OCI-LY1 (cell line): Measurements from ENCODE around the gene FAM83E.
A peak's percentile ranks its signal among the peaks of the same experiment; 100 is the strongest.

Source experiments
- H2AFZ ChIP-seq: fragments of 200-600 bp; sonication (generic), shearing (Covaris generic); 2 replicates; pipeline ENCODE4 v1.6.0; 2014; ENCODE audit warnings: antibody characterized with exemption, mild to moderate bottlenecking, low read length
- H3F3A ChIP-seq: fragments of 200-600 bp; sonication (generic), shearing (Covaris generic); 2 replicates; pipeline ENCODE4 v1.6.0; 2014; ENCODE audit warnings: mild to moderate bottlenecking, antibody characterized with exemption, low read length, moderate library complexity; ENCODE audit not compliant: insufficient read depth
- H3K27ac ChIP-seq: fragments of 200-600 bp; sonication (generic); 2 replicates; pipeline ENCODE4 v1.5.1; 2014; ENCODE audit warnings: low read length, mixed run types, mild to moderate bottlenecking, low read depth; ENCODE audit not compliant: poor library complexity, severe bottlenecking
- H3K27me3 ChIP-seq: fragments of 200-600 bp; sonication (generic); 2 replicates; pipeline ENCODE4 v1.6.0; 2014; ENCODE audit warnings: antibody characterized with exemption, mild to moderate bottlenecking, low read length, moderate library complexity; ENCODE audit not compliant: insufficient read depth
- H3K36me3 ChIP-seq: fragments of 200-600 bp; sonication (generic); 2 replicates; pipeline ENCODE4 v1.6.1; 2014; ENCODE audit warnings: mild to moderate bottlenecking, antibody characterized with exemption, low read length, moderate library complexity, mixed read lengths; ENCODE audit not compliant: insufficient read depth
- H3K4me1 ChIP-seq: fragments of 200-600 bp; sonication (generic); 2 replicates; pipeline ENCODE4 v1.5.1; 2014; ENCODE audit warnings: mild to moderate bottlenecking, low read length, moderate library complexity; ENCODE audit not compliant: insufficient read depth, severe bottlenecking
- H3K4me2 ChIP-seq: fragments of 200-600 bp; sonication (generic), shearing (Covaris generic); 2 replicates; pipeline ENCODE4 v1.6.1; 2014; ENCODE audit warnings: low read length
- H3K4me3 ChIP-seq: fragments of 200-600 bp; sonication (generic); 2 replicates; pipeline ENCODE4 v1.5.1; 2014; ENCODE audit warnings: low read length, low read depth, mild to moderate bottlenecking, mixed read lengths; ENCODE audit not compliant: poor library complexity, severe bottlenecking
- H3K79me2 ChIP-seq: fragments of 200-600 bp; shearing (Covaris generic); 2 replicates; pipeline ENCODE4 v1.6.1; 2016; ENCODE audit warnings: mixed run types, low read length, mixed read lengths; ENCODE audit not compliant: insufficient read depth
- H3K9ac ChIP-seq: fragments of 200-600 bp; sonication (generic), shearing (Covaris generic); 2 replicates; pipeline ENCODE4 v1.6.1; 2014; ENCODE audit warnings: mild to moderate bottlenecking, low read length, mixed read lengths
- H3K9me2 ChIP-seq: fragments of 200-600 bp; sonication (generic), shearing (Covaris generic); 2 replicates; pipeline ENCODE4 v1.6.1; 2014; ENCODE audit warnings: low read depth, mild to moderate bottlenecking, low read length, mixed read lengths
- H3K9me3 ChIP-seq: fragments of 200-600 bp; shearing (Covaris generic); 2 replicates; pipeline ENCODE4 v1.6.1; 2014; ENCODE audit warnings: low read length, mixed read lengths
- H4K20me1 ChIP-seq: fragments of 200-600 bp; sonication (generic), shearing (Covaris generic); 2 replicates; pipeline ENCODE4 v1.6.0; 2016; ENCODE audit warnings: mild to moderate bottlenecking, low read length; ENCODE audit not compliant: insufficient read depth
- CTCF ChIP-seq: fragments of 200-600 bp; sonication (generic), shearing (Covaris generic); IDR thresholded peaks from 2 replicates; pipeline ENCODE4 v1.5.1; 2017; ENCODE audit warnings: mild to moderate bottlenecking, antibody characterized with exemption, low read length, moderate library complexity, mixed read lengths
- EZH2 ChIP-seq: fragments of 200-600 bp; sonication (generic), shearing (Covaris generic); IDR thresholded peaks from 2 replicates; pipeline ENCODE4 v1.8.0; 2017; ENCODE audit warnings: borderline replicate concordance, mixed run types, mild to moderate bottlenecking, antibody characterized with exemption, low read length, moderate library complexity, mixed read lengths

Gene FAM83E

GRCh38 chr19:48615231-48616040 lies 560 bp upstream of the FAM83E start:
- H3K4me3 ChIP-seq: no peak overlapping the region

GRCh38 chr19:48613852-48614435 lies 932 bp downstream of the FAM83E start:
- no peak overlapping the region for H3K27ac ChIP-seq
- peaks cover 20% of the 10 kb centered on the region for H3K79me2 ChIP-seq
- peaks cover 50% of the 10 kb centered on the region for H3K36me3 ChIP-seq
- H3K4me2 ChIP-seq: no peak overlapping the region
- no peak overlapping the region for H2AFZ ChIP-seq
- H3F3A ChIP-seq: no peaks in the 10 kb centered on the region
- no peak overlapping the region for H3K9ac ChIP-seq
- TF ChIP-seq EZH2 (no peak), CTCF (no peak)
- H3K4me3 ChIP-seq: no peak overlapping the region
- H3K9me2 ChIP-seq: no peaks in the 10 kb centered on the region
- H3K9me3 ChIP-seq: no peaks in the 10 kb centered on the region
- peaks cover 39% of the 10 kb centered on the region for H3K4me1 ChIP-seq
- H4K20me1 ChIP-seq: no peaks in the 10 kb centered on the region
- no peaks in the 10 kb centered on the region for H3K27me3 ChIP-seq

More at GRCh38 chr19:48615231-48616040, 560 bp upstream of the FAM83E start:
- H4K20me1 ChIP-seq: no peaks in the 10 kb centered on the region
- peaks cover 45% of the 10 kb centered on the region for H3K4me1 ChIP-seq
- no peaks in the 10 kb centered on the region for H3K9me3 ChIP-seq
- H3F3A ChIP-seq: no peaks in the 10 kb centered on the region
- TF ChIP-seq CTCF: no peak
- TF ChIP-seq EZH2: no peak
- H3K4me2 ChIP-seq: no peak overlapping the region; the same call in 1 of the 2 replicates
- H3K36me3 ChIP-seq: peaks cover 50% of the 10 kb centered on the region
- no peak overlapping the region; the same call in 1 of the 2 replicates for H3K9ac ChIP-seq
- H3K9me2 ChIP-seq: no peaks in the 10 kb centered on the region
- H3K79me2 ChIP-seq: peaks cover 20% of the 10 kb centered on the region
- no peak overlapping the region for H2AFZ ChIP-seq
- no peaks in the 10 kb centered on the region for H3K27me3 ChIP-seq
- peak overlapping the region; percentile 22 for H3K27ac ChIP-seq

DNA sequence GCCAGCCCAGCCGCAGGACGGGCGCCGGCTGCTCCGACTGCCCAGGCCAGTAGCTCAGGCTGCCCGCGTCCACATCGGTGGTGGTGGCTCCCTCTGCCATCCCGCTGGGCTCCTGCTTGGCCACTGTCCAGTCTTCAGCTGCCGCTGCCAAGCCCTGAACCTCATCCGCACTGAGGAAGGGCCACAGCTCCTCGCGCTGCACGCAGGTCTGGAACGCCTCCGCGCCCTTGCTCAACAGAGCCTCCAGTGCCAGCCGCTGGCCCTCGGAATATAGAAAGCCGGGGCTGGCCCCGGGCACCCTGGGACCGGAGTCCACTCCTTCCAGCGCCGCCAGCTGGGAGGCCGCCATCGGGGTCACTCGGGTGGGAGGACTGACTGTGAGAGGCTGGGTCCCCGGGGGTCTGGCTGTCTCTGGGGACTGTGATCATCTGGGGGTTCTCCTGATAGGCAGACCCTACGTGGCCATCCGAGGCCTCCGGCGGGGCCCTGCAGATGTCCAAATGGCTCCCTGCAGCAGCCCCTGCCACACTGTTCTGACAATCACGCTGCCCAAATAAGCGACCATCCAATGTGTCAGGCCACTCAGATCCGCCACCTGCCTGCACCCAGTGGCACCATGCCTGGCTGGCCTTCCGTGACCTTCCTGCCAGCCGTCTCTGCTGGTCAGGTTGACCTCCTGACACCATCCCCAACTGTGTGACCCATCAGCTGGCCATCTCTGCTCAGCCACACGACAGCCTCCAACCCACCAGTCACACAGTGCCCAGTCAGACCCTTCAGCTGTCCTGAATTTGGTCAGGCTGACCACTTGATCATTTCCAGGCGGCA lies 1.6 kb downstream of the FAM83E start:
- TF ChIP-seq EZH2: no peak
- no peak for TF ChIP-seq CTCF
- Histone ChIP-seq H4K20me1 (no peaks in the 10 kb centered on the region), H3F3A (no peaks in the 10 kb centered on the region), H3K9ac (no peak overlapping the region), H2AFZ (no peak overlapping the region), H3K4me1 (peaks cover 44% of the 10 kb centered on the region), H3K27ac (no peak overlapping the region), H3K36me3 (peaks cover 45% of the 10 kb centered on the region), H3K27me3 (no peaks in the 10 kb centered on the region), H3K9me2 (no peaks in the 10 kb centered on the region), H3K79me2 (peaks cover 13% of the 10 kb centered on the region), H3K4me2 (no peak overlapping the region), H3K9me3 (no peaks in the 10 kb centered on the region), H3K4me3 (no peak overlapping the region)
